GM19043 (cell line): Measurements from ENCODE around the gene FN3KRP.

ENCODE experiments used
- ATAC-seq: cut with Tn5 transposase; IDR thresholded peaks from one replicate; pipeline ENCODE4 v1.9.1; 2021; ENCODE audit warnings: low read depth; ENCODE audit not compliant: unreplicated experiment

FN3KRP gene

DNA sequence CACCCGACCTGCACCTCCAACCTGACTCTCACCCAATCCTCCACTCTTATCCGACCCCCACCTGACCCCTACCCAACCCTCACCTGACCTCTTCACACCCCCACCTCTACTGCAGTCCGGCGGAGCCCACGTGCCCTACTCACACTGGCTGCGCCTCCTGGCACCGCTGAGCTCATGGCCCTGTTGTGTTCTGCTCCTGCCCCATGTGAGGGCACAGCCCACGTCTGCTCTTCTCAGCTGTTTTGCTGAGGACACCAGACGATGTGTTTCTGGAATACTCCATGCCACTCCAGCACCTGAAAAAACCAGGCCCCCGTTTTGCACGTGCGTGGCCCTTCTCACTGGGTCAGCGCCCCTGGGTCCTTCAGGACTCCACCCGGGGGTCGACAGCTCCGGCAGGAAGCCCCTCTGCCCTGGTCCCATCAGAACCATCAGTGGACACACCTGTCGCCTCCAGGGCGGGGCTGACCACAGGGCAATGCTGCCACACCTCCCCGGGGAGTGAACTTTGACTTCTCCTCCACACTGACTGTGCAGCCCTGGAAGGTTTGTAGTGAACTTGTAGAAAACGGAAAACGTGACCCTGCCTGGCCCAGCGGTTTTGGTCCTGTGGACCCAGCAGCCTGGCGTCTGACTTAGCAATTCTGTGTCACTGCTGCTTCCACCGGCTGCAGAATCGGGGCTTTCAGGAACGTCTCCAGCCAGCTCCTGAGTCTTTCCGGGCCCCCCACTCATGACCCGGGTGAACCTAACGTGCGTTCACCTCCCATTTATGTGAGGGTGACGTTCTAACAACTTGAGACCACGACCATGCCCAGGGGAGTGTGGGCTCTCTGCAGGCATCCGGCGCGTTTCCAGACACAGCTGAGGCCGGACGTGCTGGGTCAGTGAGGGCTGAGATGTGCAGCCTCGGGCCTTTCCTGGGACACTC is 12.3 kb upstream of the FN3KRP start:
- ATAC-seq: no peak

DNA sequence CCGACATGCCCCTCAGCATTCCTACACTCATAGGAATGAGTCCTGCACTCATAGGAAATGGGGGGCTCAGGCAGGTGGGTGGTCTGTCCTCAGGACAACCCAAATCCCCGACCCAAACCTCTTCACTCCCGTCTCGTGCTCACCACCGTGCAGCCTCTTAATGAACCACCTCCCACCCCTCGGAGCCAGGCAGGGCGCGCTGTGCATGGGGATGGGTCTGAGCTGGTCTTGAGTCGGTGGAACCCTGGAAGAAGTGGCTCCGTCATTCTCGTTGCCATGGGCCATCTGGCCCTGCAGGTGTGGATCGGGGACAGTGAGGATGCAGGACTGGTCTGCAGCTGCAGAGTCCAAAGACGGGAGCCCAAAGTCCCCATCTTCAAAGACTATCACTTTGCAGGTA is 11.6 kb upstream of the FN3KRP start:
- no peak for ATAC-seq

DNA sequence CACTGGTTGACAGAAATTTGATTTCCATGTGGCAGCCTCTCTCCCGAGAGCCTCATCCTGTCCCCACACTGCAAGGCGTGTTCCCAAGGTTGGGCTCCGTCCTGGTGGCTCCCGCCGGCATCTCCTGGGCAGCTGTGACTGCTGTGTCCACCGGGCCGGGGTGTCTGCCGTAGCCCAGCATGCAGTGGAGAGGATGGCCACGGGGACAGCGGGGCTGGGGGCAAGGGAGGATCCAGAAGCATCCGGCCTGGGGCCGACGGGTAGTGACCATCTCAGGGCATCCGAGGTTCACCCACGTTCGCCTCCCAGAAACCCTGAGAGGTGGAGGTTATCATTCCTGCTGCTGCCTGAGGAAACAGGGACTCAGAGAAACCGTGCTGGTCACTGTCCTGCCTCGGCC is 10.8 kb upstream of the FN3KRP start:
- ATAC-seq: no peak

DNA sequence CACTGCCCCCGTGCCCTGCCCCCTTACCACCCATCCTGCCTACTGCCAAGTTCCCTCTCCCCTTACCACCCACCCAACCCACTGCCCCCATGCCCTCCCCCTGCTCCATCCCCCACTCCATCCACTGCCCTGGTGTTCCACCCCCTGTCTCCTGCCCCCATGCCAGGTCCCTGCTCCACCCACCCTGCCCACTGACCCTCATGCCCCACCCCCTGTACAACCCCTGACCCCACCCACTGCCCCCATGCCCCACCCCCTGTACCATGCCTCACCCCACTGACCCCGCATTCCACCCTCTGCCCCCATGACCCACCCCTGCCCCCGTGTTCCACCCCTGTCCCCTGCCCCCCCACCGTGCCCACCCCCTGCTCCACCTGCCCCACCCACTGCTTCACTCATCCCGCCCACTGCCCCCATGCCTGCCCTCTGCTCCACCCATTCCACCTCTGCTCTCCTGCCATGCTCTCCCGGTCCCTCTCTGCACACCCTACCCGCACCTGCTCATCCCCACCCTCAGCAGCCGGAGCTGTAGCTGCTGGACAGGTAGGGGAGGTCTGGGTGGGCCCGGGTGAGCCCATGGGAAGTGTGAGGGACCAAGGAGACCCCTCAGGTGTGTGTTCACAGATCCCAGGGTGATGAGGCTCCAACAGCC is 7.4 kb upstream of the FN3KRP start:
- no peak for ATAC-seq

DNA sequence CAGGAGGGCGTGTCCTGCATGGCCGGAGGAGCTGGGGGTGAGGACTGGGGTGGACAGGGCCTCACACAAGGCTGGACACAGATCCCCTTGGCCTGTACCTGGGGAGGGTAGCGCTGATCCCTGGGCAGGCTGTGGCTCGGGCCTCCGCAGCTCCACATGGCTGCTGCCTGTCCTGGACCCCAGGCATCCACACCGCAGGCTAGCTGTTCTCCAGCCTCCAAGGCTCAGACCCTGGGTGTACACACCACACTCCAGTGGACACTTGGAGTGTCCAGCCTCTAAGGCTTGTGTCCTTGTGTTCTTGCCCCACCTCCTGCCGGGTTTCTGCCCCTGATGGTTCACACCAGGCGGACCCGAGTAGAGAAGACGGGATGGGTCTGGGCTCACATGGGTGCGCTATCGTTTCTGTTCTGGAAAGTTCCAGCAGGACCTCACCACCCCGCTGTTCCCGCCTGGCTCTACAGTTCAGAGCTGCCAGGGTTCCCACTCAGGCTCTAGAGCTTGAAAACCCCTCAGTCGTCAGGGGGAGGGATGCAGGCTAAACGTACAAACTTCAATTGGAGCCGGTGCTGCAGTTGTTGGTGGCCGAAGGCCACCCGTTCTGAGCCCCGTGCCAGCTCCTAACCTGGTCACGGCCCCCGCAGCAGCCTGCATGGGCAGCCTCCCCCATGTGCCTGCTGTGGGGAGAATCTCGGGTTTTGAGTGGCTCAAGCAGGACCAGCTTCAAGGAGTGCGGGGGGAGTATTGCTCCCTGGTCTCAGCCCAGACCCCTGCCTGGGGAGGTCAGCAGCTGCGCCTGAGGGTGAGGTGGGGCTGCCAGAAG is 6.6 kb upstream of the FN3KRP start:
- ATAC-seq: no peak

DNA sequence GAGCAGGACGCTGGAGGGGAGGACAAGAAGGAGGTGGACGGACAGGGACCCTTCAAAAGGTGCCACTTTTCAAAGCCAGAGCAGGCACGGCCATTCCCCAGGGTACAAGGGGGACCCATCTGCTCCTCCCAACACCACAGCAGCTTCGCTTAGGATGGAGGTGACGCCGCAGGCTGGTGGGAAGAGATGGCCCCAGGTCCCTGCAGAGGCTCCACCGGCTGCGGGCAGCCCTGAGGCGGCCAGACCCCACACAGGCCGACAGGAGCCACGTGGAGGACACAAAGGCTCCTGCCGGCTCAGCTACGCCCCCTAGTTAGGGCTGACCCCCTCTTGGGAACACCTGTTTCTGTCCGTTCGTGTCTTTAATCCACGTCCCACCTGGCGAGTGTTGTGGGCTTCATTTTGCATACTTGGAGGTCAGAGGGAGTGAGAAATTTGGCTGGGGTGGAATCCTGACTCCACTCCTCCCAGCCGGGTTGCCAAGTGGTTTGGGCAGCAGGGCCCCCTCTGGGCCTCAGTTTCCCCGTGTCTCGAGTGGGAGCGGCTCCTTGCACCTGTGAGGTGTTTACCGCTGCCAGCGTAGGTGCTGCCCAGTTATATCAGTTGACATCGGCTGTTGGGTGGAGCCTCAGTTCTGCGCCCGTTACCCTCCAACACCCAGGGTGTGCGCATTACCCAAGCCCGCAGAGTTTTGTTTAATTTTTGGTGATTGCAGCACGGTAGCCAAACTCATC is 5.8 kb upstream of the FN3KRP start:
- ATAC-seq: no peak

DNA sequence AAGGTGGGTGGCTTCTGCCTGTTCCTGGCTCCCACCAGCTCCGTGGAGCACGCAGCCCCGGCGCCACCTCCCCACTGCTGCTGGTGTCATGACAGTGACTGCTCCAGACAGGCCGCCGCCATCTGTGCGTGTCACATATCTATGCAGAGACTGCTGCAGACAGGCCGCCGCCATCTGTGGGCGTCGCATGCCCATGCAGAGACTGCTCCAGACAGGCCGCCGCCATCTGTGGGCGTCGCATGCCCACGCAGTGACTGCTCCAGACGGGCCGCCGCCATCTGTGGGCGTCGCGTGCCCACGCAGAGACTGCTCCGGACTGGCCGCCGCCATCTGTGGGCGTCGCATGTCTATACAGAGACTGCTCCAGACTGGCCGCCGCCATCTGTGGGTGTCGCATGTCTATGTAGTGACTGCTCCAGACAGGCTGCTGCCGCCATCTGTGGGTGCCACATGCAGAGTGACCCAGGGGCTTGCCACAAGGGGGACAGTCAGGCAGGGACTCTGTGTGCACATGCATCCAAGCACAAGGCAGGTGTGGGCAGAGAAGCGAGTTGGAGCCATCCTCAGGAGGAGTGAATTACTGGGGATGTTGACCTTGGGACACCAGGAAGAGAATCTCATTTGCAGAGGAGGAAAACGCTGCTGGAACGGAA is 3.3 kb upstream of the FN3KRP start:
- ATAC-seq: no peak

DNA sequence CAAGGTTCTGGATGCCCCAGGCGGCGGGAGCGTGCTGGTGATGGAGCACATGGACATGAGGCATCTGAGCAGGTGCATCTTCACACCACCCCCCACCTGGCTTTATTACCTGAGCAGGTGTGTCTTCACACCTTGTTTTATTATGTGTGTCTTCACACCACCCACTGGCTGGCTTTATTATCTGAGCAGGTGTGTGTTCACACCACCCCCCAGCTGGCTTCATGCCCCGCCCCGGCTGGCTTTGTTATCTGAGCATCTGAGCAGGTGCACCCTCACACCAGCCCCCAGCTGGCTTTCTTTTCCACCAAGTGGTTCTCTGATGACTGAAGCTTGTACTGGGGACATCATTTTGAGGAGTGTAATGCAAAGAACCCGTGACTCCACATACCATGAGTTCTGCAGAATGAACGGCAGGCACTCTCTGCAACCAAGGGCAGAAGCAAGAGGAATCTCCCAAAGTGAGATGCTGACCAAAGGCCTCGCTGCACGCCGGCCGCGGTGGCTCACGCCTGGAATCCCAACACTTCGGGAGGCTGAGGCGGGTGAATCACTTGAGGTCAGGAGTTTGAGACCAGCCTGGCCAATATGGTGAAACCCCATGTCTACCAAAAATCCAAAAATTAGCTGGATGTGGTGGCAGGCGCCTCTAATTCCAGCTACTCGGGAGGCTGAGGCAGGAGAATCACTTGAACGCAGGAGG is 2.6 kb downstream of the FN3KRP start:
- no peak for ATAC-seq

DNA sequence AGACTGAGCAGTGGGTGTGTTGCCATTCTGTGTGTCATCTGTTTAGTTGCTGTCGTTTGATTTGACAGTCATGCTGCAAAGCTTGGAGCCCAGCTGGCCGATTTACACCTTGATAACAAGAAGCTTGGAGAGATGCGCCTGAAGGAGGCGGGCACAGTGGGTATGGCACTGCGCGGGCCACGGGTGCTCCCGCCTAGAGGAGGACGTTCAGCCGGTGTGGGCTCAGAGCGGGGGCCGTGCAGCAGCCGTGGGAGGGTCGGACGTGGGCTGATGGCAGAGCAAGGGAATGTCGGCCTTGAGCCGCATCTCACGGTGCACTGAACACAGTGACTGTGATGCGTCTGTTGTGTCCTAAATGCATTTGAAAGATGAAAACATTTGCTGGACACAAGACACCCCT is 3.7 kb downstream of the FN3KRP start:
- no peak for ATAC-seq

DNA sequence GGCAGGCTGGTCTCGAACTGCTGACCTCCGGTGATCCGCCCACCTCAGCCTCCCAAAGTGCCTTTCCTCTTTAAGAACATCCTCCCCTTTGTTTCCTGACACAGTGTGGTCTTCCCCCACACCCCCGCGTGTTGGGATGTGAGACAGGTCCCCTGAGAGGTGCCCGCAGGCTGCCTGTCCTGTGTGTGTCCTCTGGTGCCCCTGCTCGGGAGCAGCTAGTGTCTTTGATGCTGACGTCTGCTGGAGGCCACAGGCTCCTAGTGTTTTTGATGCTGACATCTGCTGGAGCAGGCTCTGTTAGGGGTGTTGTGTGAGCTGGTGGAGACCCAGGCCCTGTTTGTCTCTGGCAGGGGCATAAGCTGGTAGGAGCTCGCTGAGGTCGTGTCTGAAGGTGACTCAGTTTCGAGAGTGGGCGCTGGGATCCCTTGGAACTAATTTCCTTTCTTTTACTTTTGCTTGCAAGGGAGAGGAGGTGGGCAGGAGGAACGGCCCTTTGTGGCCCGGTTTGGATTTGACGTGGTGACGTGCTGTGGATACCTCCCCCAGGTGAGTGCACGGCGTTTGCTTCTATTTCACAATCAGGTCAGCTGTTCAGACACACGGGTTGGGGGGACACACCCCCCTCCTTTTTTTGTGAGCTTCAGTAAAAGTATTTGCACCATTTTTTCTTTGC is 6.0 kb downstream of the FN3KRP start:
- ATAC-seq: no peak

DNA sequence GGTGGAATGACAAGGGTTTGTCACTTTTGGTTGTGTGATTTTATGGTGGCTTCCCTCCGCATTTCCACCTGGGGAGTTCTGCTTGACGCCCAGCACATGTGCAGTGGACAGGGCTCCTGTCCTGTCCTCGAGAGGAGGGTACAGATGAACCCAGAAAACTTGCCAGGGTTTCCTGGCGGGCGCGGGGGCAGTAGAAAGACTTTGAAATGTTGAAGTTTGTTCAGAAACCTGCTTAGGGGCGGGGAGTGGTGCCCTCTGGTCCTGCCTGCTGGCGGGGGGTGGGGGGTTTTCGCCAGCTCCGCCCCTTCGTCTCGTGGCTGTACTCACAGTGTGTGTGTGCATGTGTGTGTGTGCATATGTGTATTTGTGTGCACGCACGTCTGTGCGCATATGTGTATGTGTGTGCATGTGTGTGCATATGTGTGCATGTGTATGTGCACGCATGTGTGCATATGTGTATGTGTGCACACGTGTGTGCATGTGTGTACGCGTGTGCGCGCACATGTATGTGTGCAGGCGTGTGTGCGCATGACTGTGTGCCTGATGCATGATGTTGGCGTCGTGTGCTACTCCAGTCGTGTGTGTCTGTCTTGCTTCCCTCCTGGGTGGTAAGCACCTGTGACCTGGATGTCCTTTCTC is 6.8 kb downstream of the FN3KRP start:
- ATAC-seq: no peak

DNA sequence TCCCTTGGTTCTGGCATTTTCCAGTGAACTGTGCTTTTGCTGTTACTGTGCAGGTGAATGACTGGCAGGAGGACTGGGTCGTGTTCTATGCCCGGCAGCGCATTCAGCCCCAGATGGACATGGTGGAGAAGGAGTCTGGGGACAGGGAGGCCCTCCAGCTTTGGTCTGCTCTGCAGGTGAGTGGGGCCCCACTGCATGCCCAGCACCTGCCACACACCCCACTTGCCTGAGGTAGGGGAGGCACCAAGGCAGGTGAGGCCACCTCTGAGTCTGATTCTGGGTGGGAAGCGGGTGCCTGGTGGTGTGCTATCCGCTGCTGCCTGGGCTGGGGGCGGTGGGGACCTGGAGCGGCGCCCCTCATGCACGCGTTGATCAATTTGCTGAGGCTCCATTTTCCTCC is 9.9 kb downstream of the FN3KRP start:
- ATAC-seq: no peak

DNA sequence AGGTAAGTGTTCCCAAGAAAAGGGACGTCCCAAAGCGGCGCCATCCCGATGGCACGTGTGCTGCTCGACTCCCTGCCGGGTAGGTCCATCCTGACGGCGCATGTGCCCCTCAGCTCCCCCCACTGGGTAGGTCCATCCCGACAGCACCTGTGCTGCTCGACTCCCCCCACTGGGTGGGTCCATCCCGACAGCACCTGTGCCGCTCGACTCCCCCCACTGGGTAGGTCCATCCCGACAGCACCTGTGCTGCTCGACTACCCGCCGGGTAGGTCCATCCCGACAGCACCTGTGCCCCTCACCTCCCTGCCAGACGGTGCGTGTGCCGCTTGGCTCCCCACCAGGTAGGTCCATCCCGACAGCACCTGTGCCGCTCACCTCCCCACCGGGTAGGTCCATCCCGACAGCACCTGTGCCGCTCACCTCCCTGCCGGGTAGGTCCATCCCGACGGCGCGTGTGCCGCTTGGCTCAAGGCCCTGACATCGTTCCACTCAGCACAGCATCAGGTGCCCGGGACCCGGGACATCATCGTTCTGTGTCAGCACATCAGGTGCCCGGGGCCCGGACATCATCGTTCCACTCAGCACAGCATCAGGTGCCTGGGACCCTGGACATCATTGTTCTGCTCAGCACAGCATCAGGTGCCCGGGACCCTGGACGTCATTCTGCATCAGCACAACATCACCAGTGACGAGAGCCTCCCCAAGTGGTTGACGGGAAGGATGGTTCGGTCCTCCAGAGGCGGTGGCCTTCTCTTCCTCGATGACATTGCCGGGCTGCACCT is 13.2 kb downstream of the FN3KRP start:
- ATAC-seq: no peak

DNA sequence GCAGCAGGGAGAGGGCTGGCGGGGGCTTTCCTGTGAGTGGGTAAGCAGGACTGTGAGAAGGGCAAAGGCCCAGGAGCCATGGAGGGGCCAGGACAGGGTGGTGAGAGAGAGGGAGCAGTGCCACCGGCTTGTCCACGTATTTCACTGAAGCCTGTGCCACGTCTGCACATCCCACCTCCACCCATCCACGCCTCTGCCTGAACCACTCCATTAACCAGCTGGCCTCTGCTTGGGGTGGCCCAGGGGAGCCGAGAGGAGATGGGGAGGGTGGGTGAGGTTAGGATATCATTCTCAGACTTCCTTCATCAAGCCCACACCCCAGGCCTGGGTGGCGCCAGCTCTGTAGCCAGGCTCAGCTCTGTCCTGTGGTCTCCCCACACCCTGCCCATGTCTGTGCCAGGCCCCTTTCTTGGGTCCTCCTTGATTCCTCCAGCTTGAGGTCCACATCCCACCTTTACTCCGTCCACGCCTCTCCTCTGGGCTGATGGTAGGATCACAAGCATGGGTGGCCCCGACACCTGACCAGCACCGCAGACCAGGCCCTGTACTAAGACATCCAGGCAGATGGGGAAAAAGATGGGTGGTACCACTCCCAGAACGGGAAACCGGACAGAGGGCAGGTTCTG is 15.7 kb downstream of the FN3KRP start:
- ATAC-seq: no peak

DNA sequence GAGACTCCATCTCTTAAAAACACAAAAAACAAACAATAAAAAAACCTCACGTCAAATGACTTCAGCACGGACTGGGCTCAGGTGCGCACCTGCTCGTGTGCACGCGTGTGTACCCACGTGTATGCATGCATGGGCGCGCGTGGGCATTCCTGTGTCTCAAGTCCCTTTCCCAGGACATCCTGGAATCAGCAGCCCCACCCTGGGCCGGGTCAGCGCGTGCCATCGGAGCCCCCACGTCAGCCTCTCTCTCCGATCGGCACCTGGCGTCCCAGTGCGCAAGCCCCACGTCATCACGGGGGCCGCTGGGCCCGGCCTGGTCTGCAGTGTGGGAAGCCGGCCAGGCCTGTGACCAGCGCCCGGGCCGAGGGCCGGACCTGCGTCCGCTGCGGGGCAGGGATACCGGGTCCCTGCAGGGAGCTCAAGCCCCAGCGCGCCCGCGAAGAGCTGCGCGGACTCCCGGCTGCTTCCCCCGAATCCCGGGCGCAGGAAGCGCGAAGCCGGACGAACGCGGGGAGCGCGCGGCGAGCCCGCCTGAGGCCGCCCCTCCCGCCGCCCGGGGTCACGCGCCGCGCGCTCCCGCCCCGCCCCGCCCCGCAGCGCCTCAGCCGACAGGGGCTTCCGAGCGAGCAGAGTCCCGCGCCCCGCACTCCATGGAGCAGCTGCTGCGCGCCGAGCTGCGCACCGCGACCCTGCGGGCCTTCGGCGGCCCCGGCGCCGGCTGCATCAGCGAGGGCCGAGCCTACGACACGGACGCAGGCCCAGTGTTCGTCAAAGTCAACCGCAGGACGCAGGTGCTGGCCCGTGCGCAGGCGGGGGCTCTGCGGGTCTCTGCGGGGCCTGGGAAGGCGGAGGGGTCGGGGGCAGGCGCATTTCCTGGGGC is 18.7 kb downstream of the FN3KRP start, which contains the start of gene FN3K:
Gene FN3K, plus strand, starts transcription at position 629 of the 880 bp plus-strand sequence. Its CDS starts 22 bp downstream, at position 651.
- no peak for ATAC-seq

DNA sequence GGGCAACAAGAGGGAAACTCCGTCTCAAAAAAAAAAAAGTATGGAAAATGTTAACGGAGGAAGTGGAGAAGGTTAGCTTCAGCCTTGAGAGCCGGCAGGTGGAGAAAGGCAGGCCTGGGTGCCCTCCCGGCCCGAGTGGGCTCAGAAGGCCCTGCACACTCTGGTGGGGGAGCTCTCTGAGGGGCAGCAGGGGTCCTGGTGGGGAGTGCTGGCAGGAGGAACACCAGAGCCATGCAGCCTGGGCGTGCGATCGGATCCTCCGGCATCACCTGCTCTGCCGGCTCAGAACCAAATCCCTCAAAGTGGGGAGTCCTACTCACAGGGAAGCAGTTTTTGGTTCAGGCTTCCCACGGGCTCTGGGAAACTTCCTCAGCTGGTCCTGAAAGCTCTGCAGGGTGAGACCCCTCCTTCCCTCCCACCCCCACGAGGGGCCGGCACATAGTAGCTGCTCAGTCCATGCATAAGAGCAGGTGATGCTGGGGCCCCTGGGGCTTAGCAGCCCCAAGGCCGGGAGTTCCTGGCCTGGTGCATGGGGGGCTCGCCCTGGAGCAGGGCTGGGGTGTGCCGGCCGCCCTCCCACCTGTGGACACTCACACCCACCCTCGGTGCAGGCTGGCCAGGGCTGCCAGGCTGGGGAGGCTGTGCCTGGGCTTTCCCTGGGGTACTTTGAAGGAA is 20.1 kb downstream of the FN3KRP start:
- no peak for ATAC-seq
